Measurements from ENCODE around the gene ASB8. TPM values are rescaled to one million over a fixed set of nuclear protein-coding genes. Genes with fewer than 3 reads are reported as not detected.
"Not testable (repeated sequence)": the region's sequence is repeated elsewhere in the genome, so short reads cannot be mapped to it uniquely, and the experiment has no call there.

Gene ASB8
- total and polyA plus RNA-seq, 10 donors: 15.7 to 48.8 (median 38.7) TPM

DNA sequence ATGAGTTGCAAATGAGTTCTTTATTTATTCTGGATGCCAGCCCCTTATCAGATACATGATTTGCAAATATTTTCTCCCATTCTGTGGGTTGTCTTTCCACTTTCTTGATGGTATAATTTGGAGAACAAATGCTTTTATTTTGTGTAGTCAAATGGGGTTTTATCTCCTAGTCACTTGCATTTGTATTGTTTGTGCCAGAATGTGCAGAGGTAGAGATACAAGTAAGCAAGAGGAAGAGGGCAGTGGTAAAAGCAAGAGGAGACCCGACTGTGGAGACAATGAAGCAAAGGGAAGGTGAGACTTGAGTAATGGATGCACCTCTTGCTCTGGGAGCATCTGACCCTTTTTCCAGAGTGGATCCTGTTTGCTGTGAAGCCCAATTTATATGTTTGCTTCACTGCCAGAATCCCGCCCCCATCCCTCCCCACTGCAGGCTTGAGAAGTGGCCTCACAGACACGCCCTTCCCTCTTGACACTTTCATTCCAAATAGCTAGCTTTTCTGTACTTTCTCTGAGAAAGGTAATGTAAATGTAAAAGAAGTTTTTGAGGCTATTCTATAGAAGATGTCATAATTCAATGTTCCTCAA is 38.9 kb downstream of the ASB8 start:
- WGBS, 5 donors: 40 to 59% (median 56%) methylated on average over 3 of the region's 3 CpGs
- H3K27me3 ChIP-seq (replicated peaks in 1 of 7): no peaks in the 10 kb centered on the region
- TF ChIP-seq, protein P1, sequence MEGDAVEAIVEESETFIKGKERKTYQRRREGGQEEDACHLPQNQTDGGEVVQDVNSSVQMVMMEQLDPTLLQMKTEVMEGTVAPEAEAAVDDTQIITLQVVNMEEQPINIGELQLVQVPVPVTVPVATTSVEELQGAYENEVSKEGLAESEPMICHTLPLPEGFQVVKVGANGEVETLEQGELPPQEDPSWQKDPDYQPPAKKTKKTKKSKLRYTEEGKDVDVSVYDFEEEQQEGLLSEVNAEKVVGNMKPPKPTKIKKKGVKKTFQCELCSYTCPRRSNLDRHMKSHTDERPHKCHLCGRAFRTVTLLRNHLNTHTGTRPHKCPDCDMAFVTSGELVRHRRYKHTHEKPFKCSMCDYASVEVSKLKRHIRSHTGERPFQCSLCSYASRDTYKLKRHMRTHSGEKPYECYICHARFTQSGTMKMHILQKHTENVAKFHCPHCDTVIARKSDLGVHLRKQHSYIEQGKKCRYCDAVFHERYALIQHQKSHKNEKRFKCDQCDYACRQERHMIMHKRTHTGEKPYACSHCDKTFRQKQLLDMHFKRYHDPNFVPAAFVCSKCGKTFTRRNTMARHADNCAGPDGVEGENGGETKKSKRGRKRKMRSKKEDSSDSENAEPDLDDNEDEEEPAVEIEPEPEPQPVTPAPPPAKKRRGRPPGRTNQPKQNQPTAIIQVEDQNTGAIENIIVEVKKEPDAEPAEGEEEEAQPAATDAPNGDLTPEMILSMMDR (IDR thresholded peaks at IDR 0.05 in 8 of 11, conservative IDR thresholded peaks at IDR 0.05 in 3 of 11): no peak
- TF ChIP-seq POLR2A (IDR thresholded peaks at IDR 0.05) (no peak), POLR2AphosphoS5 (IDR thresholded peaks at IDR 0.05) (no peak)
- H3K4me1 ChIP-seq: peaks cover 5 to 28% (median 13%) of the 10 kb centered on the region in 6 donors
- peak overlapping the region in 5 of 8 donors; percentile 35 to 72 (median 63) for H3K27ac ChIP-seq
- H3K9me3 ChIP-seq: no peaks in the 10 kb centered on the region
- intact Hi-C loops (cut with DNase I; ENCODE audit: low total_unique reads): no loop called here
- peaks cover 0 to 9% (median 3%) of the 10 kb centered on the region in 6 donors for H3K36me3 ChIP-seq
- H3K4me3 ChIP-seq: peak overlapping the region in 6 of 8 donors; percentile 42 to 89 (median 70)
- DNase-seq: no peak

GRCh38 chr12:48115957-48116356 is 41.4 kb downstream of the ASB8 start:
- Histone ChIP-seq H3K27me3 (replicated peaks in 1 of 7) (no peaks in the 10 kb centered on the region), H3K9me3 (no peaks in the 10 kb centered on the region), H3K27ac (no peak overlapping the region), H3K4me3 (no peak overlapping the region), H3K4me1 (peaks cover 5 to 26% (median 13%) of the 10 kb centered on the region in 6 donors), H3K36me3 (no peaks in the 10 kb centered on the region)
- intact Hi-C loops (cut with DNase I; ENCODE audit: low total_unique reads): no loop called here
- 72 to 92% (median 87%) methylated on average over 1 of the region's 1 CpG for WGBS, 5 donors
- TF ChIP-seq POLR2A (IDR thresholded peaks at IDR 0.05) (no peak), POLR2AphosphoS5 (IDR thresholded peaks at IDR 0.05) (no peak)
- TF ChIP-seq, protein P1 (IDR thresholded peaks at IDR 0.05 in 8 of 11, conservative IDR thresholded peaks at IDR 0.05 in 3 of 11): no peak
- DNase-seq: no peak

DNA sequence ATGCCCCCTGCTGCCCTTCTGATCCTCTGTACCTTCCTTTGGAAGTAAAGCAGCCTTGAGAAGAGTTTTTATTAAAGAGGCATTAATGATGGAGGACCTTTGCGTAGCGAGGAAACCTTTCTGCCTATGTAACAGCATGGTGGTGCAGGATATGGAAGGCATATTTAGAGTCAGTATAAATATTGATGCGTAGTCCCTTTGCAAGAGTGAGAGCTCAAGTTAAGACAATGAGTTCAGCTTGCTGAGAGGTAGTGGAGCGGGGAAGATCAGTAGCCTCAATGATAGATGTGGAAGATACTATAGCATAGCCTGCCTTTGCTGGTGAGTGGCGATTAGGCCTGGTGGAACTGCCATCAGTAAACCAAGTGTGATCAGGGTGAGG is 46.0 kb downstream of the ASB8 start:
- H3K27me3 ChIP-seq (replicated peaks in 1 of 7); H3K27ac ChIP-seq; H3K9me3 ChIP-seq; DNase-seq; H3K4me3 ChIP-seq; intact Hi-C loops (cut with DNase I; ENCODE audit: low total_unique reads); H3K36me3 ChIP-seq: not testable (repeated sequence)
- peaks cover 8 to 14% (median 10%) of the 10 kb centered on the region in 6 donors for H3K4me1 ChIP-seq
- 94 to 99% (median 97%) methylated on average over 5 of the region's 5 CpGs for WGBS, 5 donors

DNA sequence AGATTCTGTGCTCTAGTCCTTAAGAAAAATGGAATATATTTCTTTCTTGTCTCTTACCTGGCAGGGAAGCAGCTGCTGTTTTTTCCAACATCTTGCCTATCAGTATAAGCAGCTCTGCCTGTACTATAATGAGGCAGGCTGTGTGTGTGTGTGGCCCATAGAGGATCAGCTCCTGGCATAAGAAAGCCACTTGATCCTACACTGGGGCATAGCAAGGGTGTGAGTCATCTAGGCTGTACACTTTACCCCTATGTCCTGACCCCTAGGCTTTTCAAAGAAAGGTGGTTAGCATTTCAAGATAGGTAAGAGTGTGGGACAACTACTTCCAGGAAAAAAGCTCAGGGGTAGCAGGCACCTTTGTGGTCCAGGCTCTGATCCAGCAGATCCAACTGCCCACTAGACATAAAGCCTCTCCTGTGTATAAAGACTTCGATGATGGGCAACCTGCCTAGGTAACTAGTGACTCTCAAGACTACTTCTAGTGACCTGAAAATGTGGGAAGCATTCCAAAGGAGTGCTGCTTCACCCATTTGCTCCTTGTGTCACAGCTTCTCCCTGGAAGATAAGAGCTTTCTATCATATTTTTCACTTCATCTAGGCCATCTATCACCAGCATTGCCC is 46.5 kb downstream of the ASB8 start:
- intact Hi-C loops (cut with DNase I; ENCODE audit: low total_unique reads): no loop called here
- no peak for TF ChIP-seq POLR2A (IDR thresholded peaks at IDR 0.05)
- no peak for TF ChIP-seq POLR2AphosphoS5 (IDR thresholded peaks at IDR 0.05)
- TF ChIP-seq, protein P1 (IDR thresholded peaks at IDR 0.05 in 8 of 11, conservative IDR thresholded peaks at IDR 0.05 in 3 of 11): no peak
- H3K36me3 ChIP-seq: no peaks in the 10 kb centered on the region
- WGBS, 5 donors: 79 to 88% (median 86%) methylated on average over 1 of the region's 1 CpG
- no peak overlapping the region for H3K4me3 ChIP-seq
- H3K4me1 ChIP-seq: peaks cover 8 to 15% (median 11%) of the 10 kb centered on the region in 6 donors
- H3K27ac ChIP-seq: no peak overlapping the region
- DNase-seq: no peak
- no peaks in the 10 kb centered on the region for H3K27me3 ChIP-seq (replicated peaks in 1 of 7)
- no peaks in the 10 kb centered on the region for H3K9me3 ChIP-seq

All from spleen (tissue), 11 donors.